HepG2 (cell line): ENCODE measurements around the gene CDH23. TPM values are rescaled to one million over a fixed set of nuclear protein-coding genes. Genes with fewer than 3 reads are reported as not detected.

Experiments used
- MTA1 ChIP-seq: sonication (generic); formaldehyde crosslinking; IDR thresholded peaks from 2 replicates; pipeline ENCODE4 v1.4.0; 2020; ENCODE audit warnings: missing genetic modification reagents, mild to moderate bottlenecking, borderline replicate concordance
- REXO4 ChIP-seq: sonication (generic); formaldehyde crosslinking; IDR thresholded peaks from 2 replicates; pipeline ENCODE4 v1.8.0; 2022; ENCODE audit warnings: missing genetic modification reagents, mild to moderate bottlenecking, borderline replicate concordance
- STAG1 ChIP-seq: sonication (generic); formaldehyde crosslinking; IDR thresholded peaks from 2 replicates; pipeline ENCODE4 v1.4.0; 2020; ENCODE audit warnings: missing genetic modification reagents
- THAP8 ChIP-seq: sonication (generic); formaldehyde crosslinking; IDR thresholded peaks from 2 replicates; pipeline ENCODE4 v1.5.1; 2020; ENCODE audit warnings: missing genetic modification reagents, mild to moderate bottlenecking, borderline replicate concordance
- ZFP36L1 ChIP-seq: sonication (generic); formaldehyde crosslinking; IDR thresholded peaks from 2 replicates; pipeline ENCODE4 v1.8.0; 2022; ENCODE audit warnings: mild to moderate bottlenecking, missing genetic modification reagents, moderate library complexity
- ZNF44 ChIP-seq: sonication (generic); formaldehyde crosslinking; IDR thresholded peaks from 2 replicates; pipeline ENCODE4 v1.5.1; 2020; ENCODE audit warnings: mild to moderate bottlenecking, missing genetic modification reagents
- ZNF678 ChIP-seq: sonication (generic); formaldehyde crosslinking; IDR thresholded peaks from 2 replicates; pipeline ENCODE4 v1.4.0; 2020; ENCODE audit warnings: mild to moderate bottlenecking, missing genetic modification reagents
- ZNF781 ChIP-seq: sonication (generic); formaldehyde crosslinking; IDR thresholded peaks from 2 replicates; pipeline ENCODE4 v1.5.1; 2020; ENCODE audit warnings: borderline replicate concordance, mild to moderate bottlenecking, missing genetic modification reagents; ENCODE audit errors: not compliant biosample characterization
- ZNF883 ChIP-seq: sonication (generic); formaldehyde crosslinking; IDR thresholded peaks from 2 replicates; pipeline ENCODE4 v1.5.1; 2020; ENCODE audit warnings: mild to moderate bottlenecking, missing genetic modification reagents; ENCODE audit errors: not compliant biosample characterization
- polyA plus RNA-seq, 8 experiments: library from polyadenylated mRNA; depleted of rRNA in 3 of 8; stranded (reverse) in 7 of 8; unstranded in 1 of 8; fragments of >200 nt; fragmentation: Illumina TruSeq in 4 of 8; extraction: Trizol in 4 of 8; gene quantifications; 2 replicates each; pipeline versions ENCODE4 v1.2.1 to v1.2.3, GENCODE V29; 2011 to 2016; ENCODE audit warnings: low read depth in 4 of 8, missing spikeins in 1 of 8, mixed read lengths in 1 of 8; ENCODE audit not compliant: insufficient read depth in 1 of 8
- total RNA-seq, 5 experiments: library from RNA; depleted of rRNA; stranded (reverse); fragments of >200 nt; fragmentation: Illumina TruSeq; extraction: Trizol; gene quantifications; 2 replicates each; pipeline ENCODE4 v1.2.3, GENCODE V29; 2016; ENCODE audit warnings: low read depth in 1 of 5
- TF ChIP-seq, protein P1 (sequence below), 2 experiments: sonication (generic) in 1 of 2; formaldehyde crosslinking in 1 of 2; IDR thresholded peaks; 2 replicates each; pipeline versions ENCODE4 v1.6.1 to v1.9.0; 2014 to 2022; ENCODE audit warnings: antibody characterized with exemption in 1 of 2, borderline replicate concordance in 1 of 2, inconsistent platforms in 1 of 2, low read depth in 1 of 2, missing genetic modification reagents in 1 of 2
- TF ChIP-seq, protein P2 (sequence below): fragments of 450-650 bp; IDR thresholded peaks from 2 replicates; pipeline ENCODE4 v1.6.1; 2017; ENCODE audit warnings: mild to moderate bottlenecking
- TF ChIP-seq, protein P3 (sequence below): sonication (generic); formaldehyde crosslinking; IDR thresholded peaks from 2 replicates; pipeline ENCODE4 v1.4.0; 2020; ENCODE audit warnings: mild to moderate bottlenecking, missing genetic modification reagents
- TF ChIP-seq, protein P4 (sequence below): sonication (generic); formaldehyde crosslinking; IDR thresholded peaks from 2 replicates; pipeline ENCODE4 v1.5.1; 2020; ENCODE audit warnings: missing genetic modification reagents, mild to moderate bottlenecking, borderline replicate concordance

The CDH23 gene
- total and polyA plus RNA-seq, 2 of the 13 experiments (the other 11 are each of a cell fraction or from before 2014, with no cell fraction given): 0.13 TPM; not detected in 1

DNA sequence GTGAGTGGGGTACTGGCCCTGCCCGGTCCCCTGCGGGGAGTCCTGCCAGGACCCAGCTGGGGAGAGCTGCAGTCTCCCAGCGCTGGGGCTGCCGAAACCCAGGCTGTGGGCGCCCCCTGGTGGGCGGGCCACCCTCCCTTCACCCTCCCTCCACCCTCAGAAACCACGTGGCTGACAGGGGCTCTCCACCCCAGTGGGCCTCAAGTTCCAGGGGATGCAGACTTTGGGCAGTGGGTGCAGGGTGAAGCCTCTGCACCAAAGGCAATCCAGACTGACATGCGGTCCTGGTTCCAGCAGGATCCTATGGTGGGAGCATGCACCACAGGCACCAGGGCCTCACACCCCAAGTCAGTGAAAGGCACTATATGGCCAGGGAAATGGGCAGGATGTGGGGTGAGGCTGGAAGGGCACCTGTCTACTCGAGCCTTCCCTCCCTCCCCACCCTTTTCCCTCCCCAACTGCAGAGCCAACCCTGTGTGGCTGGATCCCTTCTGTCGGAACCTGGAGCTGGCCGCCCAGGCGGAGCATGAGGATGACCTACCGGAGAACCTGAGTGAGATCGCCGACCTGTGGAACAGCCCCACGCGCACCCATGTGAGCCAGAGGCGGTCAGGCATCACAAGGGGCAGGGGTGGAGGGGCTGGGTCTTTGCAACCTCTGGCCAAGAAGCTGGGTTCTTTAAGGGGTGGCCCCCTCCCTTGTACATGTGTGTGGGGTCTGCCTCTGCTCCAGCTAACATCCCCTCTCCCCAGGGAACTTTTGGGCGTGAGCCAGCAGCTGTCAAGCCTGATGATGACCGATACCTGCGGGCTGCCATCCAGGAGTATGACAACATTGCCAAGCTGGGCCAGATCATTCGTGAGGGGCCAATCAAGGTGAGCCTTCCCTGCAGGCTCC lies 415.5 kb downstream of the CDH23 start (continued):
- TF ChIP-seq, protein P1, sequence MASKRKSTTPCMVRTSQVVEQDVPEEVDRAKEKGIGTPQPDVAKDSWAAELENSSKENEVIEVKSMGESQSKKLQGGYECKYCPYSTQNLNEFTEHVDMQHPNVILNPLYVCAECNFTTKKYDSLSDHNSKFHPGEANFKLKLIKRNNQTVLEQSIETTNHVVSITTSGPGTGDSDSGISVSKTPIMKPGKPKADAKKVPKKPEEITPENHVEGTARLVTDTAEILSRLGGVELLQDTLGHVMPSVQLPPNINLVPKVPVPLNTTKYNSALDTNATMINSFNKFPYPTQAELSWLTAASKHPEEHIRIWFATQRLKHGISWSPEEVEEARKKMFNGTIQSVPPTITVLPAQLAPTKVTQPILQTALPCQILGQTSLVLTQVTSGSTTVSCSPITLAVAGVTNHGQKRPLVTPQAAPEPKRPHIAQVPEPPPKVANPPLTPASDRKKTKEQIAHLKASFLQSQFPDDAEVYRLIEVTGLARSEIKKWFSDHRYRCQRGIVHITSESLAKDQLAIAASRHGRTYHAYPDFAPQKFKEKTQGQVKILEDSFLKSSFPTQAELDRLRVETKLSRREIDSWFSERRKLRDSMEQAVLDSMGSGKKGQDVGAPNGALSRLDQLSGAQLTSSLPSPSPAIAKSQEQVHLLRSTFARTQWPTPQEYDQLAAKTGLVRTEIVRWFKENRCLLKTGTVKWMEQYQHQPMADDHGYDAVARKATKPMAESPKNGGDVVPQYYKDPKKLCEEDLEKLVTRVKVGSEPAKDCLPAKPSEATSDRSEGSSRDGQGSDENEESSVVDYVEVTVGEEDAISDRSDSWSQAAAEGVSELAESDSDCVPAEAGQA (IDR thresholded peaks at IDR 0.05; ENCODE audit: low read depth): no peak
- TF ChIP-seq, protein P1 (CRISPR knock-in tag; IDR thresholded peaks at IDR 0.05; ENCODE audit: borderline replicate concordance): no peak
- TF ChIP-seq, protein P2, sequence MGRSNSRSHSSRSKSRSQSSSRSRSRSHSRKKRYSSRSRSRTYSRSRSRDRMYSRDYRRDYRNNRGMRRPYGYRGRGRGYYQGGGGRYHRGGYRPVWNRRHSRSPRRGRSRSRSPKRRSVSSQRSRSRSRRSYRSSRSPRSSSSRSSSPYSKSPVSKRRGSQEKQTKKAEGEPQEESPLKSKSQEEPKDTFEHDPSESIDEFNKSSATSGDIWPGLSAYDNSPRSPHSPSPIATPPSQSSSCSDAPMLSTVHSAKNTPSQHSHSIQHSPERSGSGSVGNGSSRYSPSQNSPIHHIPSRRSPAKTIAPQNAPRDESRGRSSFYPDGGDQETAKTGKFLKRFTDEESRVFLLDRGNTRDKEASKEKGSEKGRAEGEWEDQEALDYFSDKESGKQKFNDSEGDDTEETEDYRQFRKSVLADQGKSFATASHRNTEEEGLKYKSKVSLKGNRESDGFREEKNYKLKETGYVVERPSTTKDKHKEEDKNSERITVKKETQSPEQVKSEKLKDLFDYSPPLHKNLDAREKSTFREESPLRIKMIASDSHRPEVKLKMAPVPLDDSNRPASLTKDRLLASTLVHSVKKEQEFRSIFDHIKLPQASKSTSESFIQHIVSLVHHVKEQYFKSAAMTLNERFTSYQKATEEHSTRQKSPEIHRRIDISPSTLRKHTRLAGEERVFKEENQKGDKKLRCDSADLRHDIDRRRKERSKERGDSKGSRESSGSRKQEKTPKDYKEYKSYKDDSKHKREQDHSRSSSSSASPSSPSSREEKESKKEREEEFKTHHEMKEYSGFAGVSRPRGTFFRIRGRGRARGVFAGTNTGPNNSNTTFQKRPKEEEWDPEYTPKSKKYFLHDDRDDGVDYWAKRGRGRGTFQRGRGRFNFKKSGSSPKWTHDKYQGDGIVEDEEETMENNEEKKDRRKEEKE: no peak
- TF ChIP-seq ZNF883 (CRISPR knock-in tag) (peak; percentile 76), REXO4 (CRISPR knock-in tag) (no peak), ZNF44 (CRISPR knock-in tag) (no peak), THAP8 (CRISPR knock-in tag) (no peak), STAG1 (CRISPR knock-in tag) (peak; percentile 87), MTA1 (CRISPR knock-in tag) (0 out of 2 replicates have a peak, but pooled peaks have one; percentile 46), ZFP36L1 (CRISPR knock-in tag) (no peak), ZNF678 (CRISPR knock-in tag) (no peak), ZNF781 (peak; percentile 40)
- TF ChIP-seq, protein P3, sequence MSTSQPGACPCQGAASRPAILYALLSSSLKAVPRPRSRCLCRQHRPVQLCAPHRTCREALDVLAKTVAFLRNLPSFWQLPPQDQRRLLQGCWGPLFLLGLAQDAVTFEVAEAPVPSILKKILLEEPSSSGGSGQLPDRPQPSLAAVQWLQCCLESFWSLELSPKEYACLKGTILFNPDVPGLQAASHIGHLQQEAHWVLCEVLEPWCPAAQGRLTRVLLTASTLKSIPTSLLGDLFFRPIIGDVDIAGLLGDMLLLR (CRISPR knock-in tag): no peak
- TF ChIP-seq, protein P4, sequence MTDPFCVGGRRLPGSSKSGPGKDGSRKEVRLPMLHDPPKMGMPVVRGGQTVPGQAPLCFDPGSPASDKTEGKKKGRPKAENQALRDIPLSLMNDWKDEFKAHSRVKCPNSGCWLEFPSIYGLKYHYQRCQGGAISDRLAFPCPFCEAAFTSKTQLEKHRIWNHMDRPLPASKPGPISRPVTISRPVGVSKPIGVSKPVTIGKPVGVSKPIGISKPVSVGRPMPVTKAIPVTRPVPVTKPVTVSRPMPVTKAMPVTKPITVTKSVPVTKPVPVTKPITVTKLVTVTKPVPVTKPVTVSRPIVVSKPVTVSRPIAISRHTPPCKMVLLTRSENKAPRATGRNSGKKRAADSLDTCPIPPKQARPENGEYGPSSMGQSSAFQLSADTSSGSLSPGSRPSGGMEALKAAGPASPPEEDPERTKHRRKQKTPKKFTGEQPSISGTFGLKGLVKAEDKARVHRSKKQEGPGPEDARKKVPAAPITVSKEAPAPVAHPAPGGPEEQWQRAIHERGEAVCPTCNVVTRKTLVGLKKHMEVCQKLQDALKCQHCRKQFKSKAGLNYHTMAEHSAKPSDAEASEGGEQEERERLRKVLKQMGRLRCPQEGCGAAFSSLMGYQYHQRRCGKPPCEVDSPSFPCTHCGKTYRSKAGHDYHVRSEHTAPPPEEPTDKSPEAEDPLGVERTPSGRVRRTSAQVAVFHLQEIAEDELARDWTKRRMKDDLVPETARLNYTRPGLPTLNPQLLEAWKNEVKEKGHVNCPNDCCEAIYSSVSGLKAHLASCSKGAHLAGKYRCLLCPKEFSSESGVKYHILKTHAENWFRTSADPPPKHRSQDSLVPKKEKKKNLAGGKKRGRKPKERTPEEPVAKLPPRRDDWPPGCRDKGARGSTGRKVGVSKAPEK (CRISPR knock-in tag): 0 out of 2 replicates have a peak, but pooled peaks have one; percentile 36
